ENCODE data around the gene CDK5RAP2.
"Not testable (repeated sequence)": the region's sequence is repeated elsewhere in the genome, so short reads cannot be mapped to it uniquely, and the experiment has no call there.

CDK5RAP2 gene

DNA sequence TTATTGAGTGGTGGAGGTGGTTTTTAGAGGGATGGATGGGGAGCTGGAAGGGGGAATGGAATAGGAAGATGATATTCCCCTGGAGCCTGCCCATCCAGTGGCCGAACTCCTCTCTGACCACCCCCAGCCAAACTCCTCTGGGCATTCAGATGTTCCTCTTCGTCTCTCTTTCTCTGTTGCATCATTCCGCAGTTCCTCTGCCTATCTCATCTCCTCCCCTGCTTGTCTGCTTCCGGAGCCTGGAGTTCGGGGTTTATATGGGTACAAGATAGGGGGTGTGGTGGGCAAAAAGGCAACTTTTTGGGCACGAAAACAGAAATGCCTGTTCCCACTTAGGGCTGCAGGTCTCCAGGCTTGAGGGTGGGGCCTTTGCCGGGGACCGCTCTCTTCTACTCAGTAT, 12.2 kb upstream of the CDK5RAP2 start:
- in situ Hi-C loops (cut with HindIII; ENCODE audit: low sequenced_read_pairs) = no loop called here

GRCh38 chr9:120587328-120587727, 7.4 kb upstream of the CDK5RAP2 start:
- in situ Hi-C loops (cut with HindIII; ENCODE audit: low sequenced_read_pairs) = no loop called here

DNA sequence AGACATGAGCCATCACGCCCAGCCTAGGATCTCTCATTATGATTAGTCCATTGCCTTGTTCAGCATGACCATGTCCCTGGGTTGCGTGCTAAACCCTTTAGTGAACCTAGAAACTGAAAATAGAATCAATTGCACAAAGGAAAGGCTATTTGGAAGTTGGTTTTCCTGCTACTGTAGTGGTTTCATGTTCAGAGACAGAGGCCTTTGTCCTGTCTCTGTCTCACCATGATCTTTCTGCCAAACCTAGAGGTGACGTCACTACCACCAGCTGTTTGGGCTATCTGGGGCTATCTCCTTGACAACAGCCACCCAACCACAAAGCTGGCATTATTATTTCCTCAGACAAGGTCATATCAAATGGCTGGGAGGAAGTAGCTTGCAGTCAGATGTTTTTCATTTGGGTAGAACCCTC, 4.0 kb upstream of the CDK5RAP2 start:
- in situ Hi-C loops (cut with HindIII; ENCODE audit: low sequenced_read_pairs) = loop anchor here (5.0 kb wide), 1 partner anchor 52 kb away; no protein-coding TSS in a partner anchor

- in situ Hi-C loops (cut with HindIII; ENCODE audit: low sequenced_read_pairs) = loop anchor here (5.0 kb wide), 1 partner anchor 47 kb away; no protein-coding TSS in a partner anchor
Observed at GRCh38 chr9:120579139-120580050, 572 bp downstream of the CDK5RAP2 start.

DNA sequence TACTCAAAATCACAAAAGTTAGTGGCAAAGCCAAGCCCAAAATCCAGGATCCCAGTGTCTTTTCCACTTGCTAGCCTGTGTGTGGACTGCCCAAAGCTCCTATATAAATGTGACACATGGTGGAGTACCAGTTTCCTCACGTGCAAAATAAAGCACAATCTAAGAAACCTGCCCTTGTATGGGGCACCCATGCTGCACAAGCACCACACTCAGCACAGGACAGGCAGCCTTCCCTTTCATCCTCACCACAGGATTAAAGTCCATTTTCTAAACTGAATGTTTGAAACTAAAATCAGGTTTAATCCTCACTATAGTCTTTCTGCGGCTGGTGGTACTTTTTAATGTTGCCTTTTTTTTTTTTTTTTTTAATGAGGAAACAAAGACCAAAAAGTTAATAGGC, 5.5 kb downstream of the CDK5RAP2 start:
- in situ Hi-C loops (cut with HindIII; ENCODE audit: low sequenced_read_pairs) = no loop called here

GRCh38 chr9:120572472-120572871, 7.5 kb downstream of the CDK5RAP2 start:
- in situ Hi-C loops (cut with HindIII; ENCODE audit: low sequenced_read_pairs) = no loop called here

DNA sequence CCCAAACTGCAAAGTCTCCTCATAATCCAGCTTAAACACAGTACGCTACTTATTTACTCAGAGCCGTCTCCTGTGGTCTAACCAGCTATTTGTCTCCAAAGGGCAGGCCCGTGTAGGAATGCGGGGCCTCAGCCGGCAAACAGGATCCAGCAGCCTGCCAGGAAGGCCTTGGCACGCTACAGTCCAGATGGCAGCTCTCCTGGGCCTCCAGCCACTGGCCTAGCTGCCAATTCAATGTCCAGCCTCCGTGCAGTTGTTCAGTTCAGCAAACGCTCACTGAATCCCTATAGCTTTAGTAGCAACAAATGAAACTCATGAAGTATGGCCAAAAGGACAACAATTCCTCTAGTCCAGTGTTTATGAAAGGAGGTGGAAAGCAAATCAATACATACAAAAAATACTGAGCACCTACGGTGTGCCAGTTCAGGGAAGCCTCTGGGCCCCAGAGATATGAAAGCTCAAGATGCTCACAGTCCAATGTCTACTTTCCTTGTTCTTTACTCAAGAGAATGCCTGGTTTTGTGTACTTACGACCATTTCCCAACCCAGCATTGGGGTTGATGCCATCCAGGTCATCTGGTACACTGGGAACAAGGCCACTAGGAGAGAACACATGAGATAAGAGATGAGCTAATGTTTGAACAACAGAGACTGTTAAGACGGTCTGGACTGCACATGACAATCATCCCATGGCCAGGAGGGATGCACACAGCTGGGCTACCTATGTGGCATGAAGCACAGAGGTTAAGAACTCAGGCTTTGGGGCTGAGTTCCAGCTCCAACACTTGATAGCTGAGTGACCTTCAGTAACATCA, 8.3 kb downstream of the CDK5RAP2 start:
- in situ Hi-C loops (cut with HindIII; ENCODE audit: low sequenced_read_pairs) = no loop called here

GRCh38 chr9:120570296-120570695, 9.7 kb downstream of the CDK5RAP2 start:
- in situ Hi-C loops (cut with HindIII; ENCODE audit: low sequenced_read_pairs) = no loop called here

GRCh38 chr9:120569556-120569955, 10.4 kb downstream of the CDK5RAP2 start:
- in situ Hi-C loops (cut with HindIII; ENCODE audit: low sequenced_read_pairs) = no loop called here

DNA sequence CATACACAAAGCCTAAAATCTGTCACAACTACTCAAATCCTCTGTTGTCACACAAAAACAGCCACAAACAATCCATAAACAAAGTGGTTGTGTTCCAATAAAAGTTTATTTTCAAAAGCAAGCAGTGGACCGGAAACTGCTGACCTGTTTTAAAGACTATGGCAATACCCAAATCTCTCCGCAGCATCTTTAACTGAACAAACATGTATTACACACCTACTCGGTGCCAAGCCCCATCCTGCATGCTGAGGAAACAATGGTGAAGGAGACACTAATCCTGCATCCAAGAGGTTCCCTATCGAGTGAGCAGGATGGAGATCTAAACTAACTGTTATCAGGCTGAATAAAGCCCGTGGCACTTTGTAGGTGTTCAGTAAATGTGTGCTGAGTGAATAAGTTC, 11.2 kb downstream of the CDK5RAP2 start:
- in situ Hi-C loops (cut with HindIII; ENCODE audit: low sequenced_read_pairs) = no loop called here

GRCh38 chr9:120567874-120568273, 12.1 kb downstream of the CDK5RAP2 start:
- in situ Hi-C loops (cut with HindIII; ENCODE audit: low sequenced_read_pairs) = no loop called here

DNA sequence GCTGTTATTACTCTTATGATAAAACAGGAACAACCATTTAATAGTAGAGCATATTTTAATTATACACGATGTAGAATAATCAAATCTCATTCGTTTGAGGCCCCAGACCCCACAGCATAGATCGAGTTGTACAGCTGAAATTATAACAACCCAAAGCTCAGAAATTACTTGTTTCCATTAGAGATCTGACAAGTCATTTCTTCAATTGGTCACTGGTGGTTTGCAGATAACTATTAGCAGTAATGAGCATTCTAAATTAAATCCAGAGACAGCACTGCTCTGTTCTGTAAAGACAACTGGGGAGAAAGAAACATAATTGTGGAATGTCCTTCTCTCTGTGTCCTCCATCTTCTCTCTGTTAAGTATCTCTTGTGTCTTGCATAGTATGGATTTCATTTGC, 12.9 kb downstream of the CDK5RAP2 start:
- in situ Hi-C loops (cut with HindIII; ENCODE audit: low sequenced_read_pairs) = no loop called here

- in situ Hi-C loops (cut with HindIII; ENCODE audit: low sequenced_read_pairs) = no loop called here
Observed at GRCh38 chr9:120564589-120564988, 15.4 kb downstream of the CDK5RAP2 start.

DNA sequence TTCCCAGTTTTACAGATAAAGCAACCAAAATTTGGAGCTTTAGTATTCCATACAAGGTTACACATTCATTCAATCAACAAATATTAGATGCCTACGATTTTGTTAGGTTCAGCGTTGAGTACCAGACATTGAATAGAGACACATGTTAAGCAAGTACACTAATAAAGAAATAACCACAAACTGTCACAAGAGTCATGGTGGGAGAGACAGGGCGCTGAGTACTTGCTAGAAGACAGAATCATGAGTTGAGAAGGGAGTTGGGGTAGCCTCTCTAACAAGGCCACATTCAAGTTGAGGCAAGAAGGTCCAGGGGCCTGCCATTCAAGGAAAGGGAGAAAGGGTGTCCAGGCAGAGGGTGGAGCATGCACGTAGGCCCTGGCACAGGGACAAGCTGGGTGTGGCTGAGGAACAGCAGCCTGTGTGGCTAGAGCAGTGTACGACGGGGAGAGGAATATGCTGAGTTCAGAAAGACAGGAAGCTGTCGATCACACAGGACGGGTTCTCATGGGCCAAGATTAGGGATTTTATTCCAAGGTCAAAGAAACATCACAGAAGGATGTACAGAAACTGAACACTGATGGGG, 17.0 kb downstream of the CDK5RAP2 start:
- in situ Hi-C loops (cut with HindIII; ENCODE audit: low sequenced_read_pairs) = no loop called here

DNA sequence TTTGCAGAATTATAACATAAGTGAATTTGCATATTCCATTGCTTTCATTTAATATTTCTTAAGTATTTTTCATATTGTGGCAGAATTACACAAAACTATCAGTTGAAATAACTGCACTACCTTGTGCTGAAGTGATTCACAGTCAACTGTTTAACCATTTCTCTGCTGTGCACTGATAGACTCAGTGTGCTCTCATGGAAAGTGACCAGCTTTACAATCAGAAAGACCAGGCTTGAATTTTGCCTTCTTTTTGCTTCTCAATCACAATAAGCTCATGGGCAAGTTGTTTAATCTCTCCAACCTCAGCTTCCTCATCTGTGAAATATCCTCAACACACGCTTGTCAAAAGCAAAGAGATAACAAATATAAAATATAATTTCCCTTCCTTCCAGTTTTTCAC, 18.3 kb downstream of the CDK5RAP2 start:
- in situ Hi-C loops (cut with HindIII; ENCODE audit: low sequenced_read_pairs) = no loop called here

DNA sequence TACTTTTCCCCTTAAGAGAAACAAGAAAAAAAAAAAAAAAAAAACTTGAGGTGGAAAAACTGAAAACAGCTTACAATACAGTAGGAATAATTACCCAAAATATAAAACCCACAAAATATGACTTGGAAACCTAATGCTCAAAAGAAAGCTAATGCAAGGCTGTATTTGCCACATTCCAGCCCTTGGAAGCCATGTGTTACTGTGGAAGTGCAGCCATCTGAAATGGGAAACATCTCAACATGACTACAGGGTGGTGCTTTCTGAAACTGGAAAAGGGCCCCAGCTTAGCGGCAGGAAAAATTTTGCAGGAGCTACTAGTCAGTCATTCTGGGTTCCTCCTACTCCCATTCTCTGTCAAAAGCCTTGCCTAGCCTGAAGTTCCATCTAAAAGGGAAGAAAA, 20.4 kb downstream of the CDK5RAP2 start:
- in situ Hi-C loops (cut with HindIII; ENCODE audit: low sequenced_read_pairs) = no loop called here

DNA sequence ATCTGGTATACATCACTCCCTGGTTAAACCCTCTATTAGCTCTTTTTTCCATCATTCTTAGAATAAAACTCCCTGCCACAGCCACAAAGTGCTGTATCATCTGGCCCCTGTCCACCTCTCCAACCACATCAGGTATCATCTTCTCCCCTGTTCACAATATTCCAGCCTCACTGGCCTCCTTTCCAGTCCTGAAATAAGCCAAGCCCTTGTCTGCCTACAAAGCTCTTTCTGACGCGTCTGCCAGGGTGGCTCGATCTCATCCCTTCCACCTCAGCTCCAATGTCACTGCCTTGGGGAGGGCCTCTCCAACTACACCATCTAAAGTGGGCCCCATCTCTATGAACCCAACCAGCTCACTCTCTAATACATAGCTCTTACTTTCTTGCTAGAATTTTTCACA, 21.5 kb downstream of the CDK5RAP2 start:
- in situ Hi-C loops (cut with HindIII; ENCODE audit: low sequenced_read_pairs) = no loop called here

DNA sequence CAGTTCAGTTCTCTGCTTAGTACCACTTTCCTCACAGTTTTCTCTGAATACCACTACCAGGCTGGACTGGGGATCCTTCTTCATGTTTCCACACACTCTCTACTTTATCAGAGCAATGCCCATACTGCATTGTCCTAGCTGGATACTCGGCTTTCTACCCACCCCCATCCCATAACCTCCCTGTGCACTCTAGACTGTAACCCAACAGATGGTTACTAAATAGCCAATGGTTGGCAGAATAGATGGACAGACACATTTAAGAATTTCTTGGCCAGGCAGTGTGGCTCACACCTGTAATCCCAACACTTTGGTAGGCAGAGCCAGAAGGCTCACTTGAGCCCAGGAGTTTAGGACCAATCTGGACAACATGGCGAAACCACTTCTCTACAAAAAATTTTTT, 22.8 kb downstream of the CDK5RAP2 start:
- in situ Hi-C loops (cut with HindIII; ENCODE audit: low sequenced_read_pairs) = no loop called here

GRCh38 chr9:120556775-120557174, 23.2 kb downstream of the CDK5RAP2 start:
- in situ Hi-C loops (cut with HindIII; ENCODE audit: low sequenced_read_pairs) = no loop called here

- in situ Hi-C loops (cut with HindIII; ENCODE audit: low sequenced_read_pairs) = no loop called here
Observed at GRCh38 chr9:120555839-120556238, 24.1 kb downstream of the CDK5RAP2 start.

- in situ Hi-C loops (cut with HindIII; ENCODE audit: low sequenced_read_pairs) = not testable (repeated sequence)
Observed at GRCh38 chr9:120552210-120552704, 27.7 kb downstream of the CDK5RAP2 start.
